ENCODE data around the gene BRSK2.

The BRSK2 gene

DNA sequence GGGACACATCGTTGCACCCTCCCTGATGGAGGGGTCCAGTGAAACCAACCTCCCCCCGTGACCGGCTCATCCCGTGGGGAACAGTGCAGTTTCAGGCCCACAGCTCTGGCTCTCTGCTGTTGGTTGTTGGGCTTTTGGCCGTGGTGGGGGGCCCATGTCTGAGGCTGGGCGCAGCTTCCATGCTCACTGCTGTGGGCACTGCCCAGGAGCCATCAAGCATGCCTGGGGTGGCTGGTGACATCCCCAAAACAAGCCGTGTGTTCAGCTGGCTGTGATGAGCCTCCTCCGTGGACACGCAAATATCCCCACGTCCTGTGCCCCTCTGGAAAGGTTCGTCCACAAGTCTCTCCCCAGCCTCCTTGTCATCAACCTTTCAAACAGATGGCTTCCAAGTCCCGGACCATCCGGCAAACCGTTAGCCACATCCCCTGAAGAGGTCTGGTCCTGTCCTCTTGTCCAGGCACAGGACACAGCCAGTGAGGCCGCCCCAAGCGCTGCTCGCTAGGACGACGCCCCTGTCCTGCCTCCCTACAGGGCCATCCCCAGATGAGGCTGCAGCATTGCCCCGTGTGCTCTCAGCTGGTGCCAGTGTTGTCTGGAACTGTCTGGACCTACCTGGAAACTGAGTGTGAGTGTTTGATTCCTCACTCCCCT, 29.4 kb upstream of the BRSK2 start:
- H3K9ac ChIP-seq (ENCODE audit: low read length), result no peak overlapping the region
- no peaks in the 10 kb centered on the region for H4K20me1 ChIP-seq (ENCODE audit: insufficient read depth, low read length)
- H3K4me2 ChIP-seq (ENCODE audit: low read depth, low read length), result no peak overlapping the region
- no peaks in the 10 kb centered on the region for H3K79me2 ChIP-seq (ENCODE audit: low read length)
- no peaks in the 10 kb centered on the region for H3K9me2 ChIP-seq (replicated peaks; ENCODE audit: insufficient read depth, low read length)
- H3K27ac ChIP-seq (ENCODE audit: low read length), result no peak overlapping the region
- TF ChIP-seq EZH2phosphoT487 (IDR thresholded peaks at IDR 0.05; ENCODE audit: low read length), result no peak
- TF ChIP-seq, protein P1, sequence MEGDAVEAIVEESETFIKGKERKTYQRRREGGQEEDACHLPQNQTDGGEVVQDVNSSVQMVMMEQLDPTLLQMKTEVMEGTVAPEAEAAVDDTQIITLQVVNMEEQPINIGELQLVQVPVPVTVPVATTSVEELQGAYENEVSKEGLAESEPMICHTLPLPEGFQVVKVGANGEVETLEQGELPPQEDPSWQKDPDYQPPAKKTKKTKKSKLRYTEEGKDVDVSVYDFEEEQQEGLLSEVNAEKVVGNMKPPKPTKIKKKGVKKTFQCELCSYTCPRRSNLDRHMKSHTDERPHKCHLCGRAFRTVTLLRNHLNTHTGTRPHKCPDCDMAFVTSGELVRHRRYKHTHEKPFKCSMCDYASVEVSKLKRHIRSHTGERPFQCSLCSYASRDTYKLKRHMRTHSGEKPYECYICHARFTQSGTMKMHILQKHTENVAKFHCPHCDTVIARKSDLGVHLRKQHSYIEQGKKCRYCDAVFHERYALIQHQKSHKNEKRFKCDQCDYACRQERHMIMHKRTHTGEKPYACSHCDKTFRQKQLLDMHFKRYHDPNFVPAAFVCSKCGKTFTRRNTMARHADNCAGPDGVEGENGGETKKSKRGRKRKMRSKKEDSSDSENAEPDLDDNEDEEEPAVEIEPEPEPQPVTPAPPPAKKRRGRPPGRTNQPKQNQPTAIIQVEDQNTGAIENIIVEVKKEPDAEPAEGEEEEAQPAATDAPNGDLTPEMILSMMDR (IDR thresholded peaks at IDR 0.05; ENCODE audit: low read length), result no peak
- no peaks in the 10 kb centered on the region for H3K4me1 ChIP-seq (ENCODE audit: low read length)
- no peak for DNase-seq
- H3F3A ChIP-seq (ENCODE audit: insufficient read depth, low read length), result no peaks in the 10 kb centered on the region
- no peak overlapping the region for H3K4me3 ChIP-seq (ENCODE audit: low read length)
- H3K36me3 ChIP-seq (replicated peaks; ENCODE audit: insufficient read depth, low read length), result no peaks in the 10 kb centered on the region
- H3K27me3 ChIP-seq (replicated peaks; ENCODE audit: insufficient read depth, low read length), result peaks cover 91% of the 10 kb centered on the region
- H3K9me3 ChIP-seq (replicated peaks; ENCODE audit: insufficient read depth, low read length), result no peaks in the 10 kb centered on the region
- no peak overlapping the region for H2AFZ ChIP-seq (ENCODE audit: low read length)

DNA sequence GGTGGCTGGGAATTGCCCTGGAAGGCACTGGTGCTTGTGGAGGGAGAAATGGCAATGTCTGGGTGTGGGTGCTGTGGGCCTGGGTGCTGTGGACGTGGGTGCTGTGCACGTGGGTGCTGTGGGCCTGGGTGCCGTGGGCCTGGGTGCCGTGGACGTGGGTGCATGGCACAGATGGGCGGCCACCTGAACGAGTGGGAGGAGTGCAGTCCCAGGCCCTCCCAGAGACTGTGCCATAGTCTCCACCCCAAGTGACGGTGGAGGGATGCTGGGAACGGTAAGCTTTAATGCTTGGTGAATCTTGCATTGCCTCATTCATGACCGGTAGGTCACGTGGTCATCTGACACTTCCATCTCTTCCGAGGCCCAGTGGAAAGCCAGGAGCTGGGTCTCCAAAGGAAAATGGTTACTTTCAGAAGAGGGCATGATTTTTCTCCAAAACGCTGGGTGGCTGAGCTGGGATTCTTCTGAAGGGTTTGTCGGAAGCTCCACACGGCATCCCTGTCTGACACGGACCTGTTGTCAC, 28.8 kb upstream of the BRSK2 start:
- H3K9ac ChIP-seq (ENCODE audit: low read length), result no peak overlapping the region
- no peaks in the 10 kb centered on the region for H3K4me1 ChIP-seq (ENCODE audit: low read length)
- TF ChIP-seq, protein P1 (IDR thresholded peaks at IDR 0.05; ENCODE audit: low read length), result no peak
- TF ChIP-seq EZH2 (optimal IDR thresholded peaks at IDR 0.05; ENCODE audit: low read depth, low read length), result no peak
- TF ChIP-seq EZH2phosphoT487 (IDR thresholded peaks at IDR 0.05; ENCODE audit: low read length), result no peak
- no peak overlapping the region for H3K4me3 ChIP-seq (ENCODE audit: low read length)
- no peaks in the 10 kb centered on the region for H3K36me3 ChIP-seq (replicated peaks; ENCODE audit: insufficient read depth, low read length)
- H4K20me1 ChIP-seq (ENCODE audit: insufficient read depth, low read length), result no peaks in the 10 kb centered on the region
- H3K27ac ChIP-seq (ENCODE audit: low read length), result no peak overlapping the region
- no peak for DNase-seq
- H3K27me3 ChIP-seq (replicated peaks; ENCODE audit: insufficient read depth, low read length), result peaks cover 92% of the 10 kb centered on the region
- no peak overlapping the region for H2AFZ ChIP-seq (ENCODE audit: low read length)
- no peaks in the 10 kb centered on the region for H3K9me3 ChIP-seq (replicated peaks; ENCODE audit: insufficient read depth, low read length)
- no peaks in the 10 kb centered on the region for H3F3A ChIP-seq (ENCODE audit: insufficient read depth, low read length)
- no peaks in the 10 kb centered on the region for H3K9me2 ChIP-seq (replicated peaks; ENCODE audit: insufficient read depth, low read length)
- H3K79me2 ChIP-seq (ENCODE audit: low read length), result no peaks in the 10 kb centered on the region
- no peak overlapping the region for H3K4me2 ChIP-seq (ENCODE audit: low read depth, low read length)

DNA sequence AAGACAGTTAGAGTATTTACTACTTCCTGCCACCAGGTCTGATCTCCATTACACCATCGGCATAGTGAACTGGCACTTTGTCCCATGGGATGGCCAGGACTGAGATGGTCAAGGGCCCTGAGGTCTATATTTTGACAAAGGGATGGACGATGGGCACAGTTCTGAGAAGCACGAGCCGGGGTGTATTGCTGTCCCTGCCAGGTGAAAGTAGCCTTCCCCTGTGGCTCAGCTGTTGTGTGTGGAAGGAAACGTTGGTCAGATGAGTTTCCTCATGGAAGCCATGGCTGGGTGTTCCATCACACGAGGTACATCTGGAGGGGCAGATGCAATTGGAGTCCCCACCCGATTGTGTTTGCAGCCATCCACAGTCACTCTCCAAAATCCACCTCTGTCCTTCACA, 27.9 kb upstream of the BRSK2 start:
- H3K36me3 ChIP-seq (replicated peaks; ENCODE audit: insufficient read depth, low read length), result no peaks in the 10 kb centered on the region
- no peaks in the 10 kb centered on the region for H3K4me1 ChIP-seq (ENCODE audit: low read length)

More for the DNA sequence above, 27.9 kb upstream of the BRSK2 start:
- no peak overlapping the region for H3K4me3 ChIP-seq (ENCODE audit: low read length)
- no peaks in the 10 kb centered on the region for H3K9me2 ChIP-seq (replicated peaks; ENCODE audit: insufficient read depth, low read length)
- no peak overlapping the region for H3K9ac ChIP-seq (ENCODE audit: low read length)
- no peak overlapping the region for H3K4me2 ChIP-seq (ENCODE audit: low read depth, low read length)
- H3F3A ChIP-seq (ENCODE audit: insufficient read depth, low read length), result no peaks in the 10 kb centered on the region
- H3K27ac ChIP-seq (ENCODE audit: low read length), result no peak overlapping the region
- DNase-seq, result no peak
- peaks cover 88% of the 10 kb centered on the region for H3K27me3 ChIP-seq (replicated peaks; ENCODE audit: insufficient read depth, low read length)
- H2AFZ ChIP-seq (ENCODE audit: low read length), result no peak overlapping the region
- no peaks in the 10 kb centered on the region for H3K9me3 ChIP-seq (replicated peaks; ENCODE audit: insufficient read depth, low read length)
- H3K79me2 ChIP-seq (ENCODE audit: low read length), result no peaks in the 10 kb centered on the region
- TF ChIP-seq, protein P1 (IDR thresholded peaks at IDR 0.05; ENCODE audit: low read length), result no peak
- TF ChIP-seq EZH2 (optimal IDR thresholded peaks at IDR 0.05; ENCODE audit: low read depth, low read length) (no peak), EZH2phosphoT487 (IDR thresholded peaks at IDR 0.05; ENCODE audit: low read length) (no peak)
- H4K20me1 ChIP-seq (ENCODE audit: insufficient read depth, low read length), result no peaks in the 10 kb centered on the region
